ENCODE measurements around the gene SUN3.

- TF ChIP-seq POLR2A (IDR thresholded peaks at IDR 0.05; ENCODE audit: low read depth, low read length) (no peak), POLR2AphosphoS5 (IDR thresholded peaks at IDR 0.05; ENCODE audit: low read depth, low read length) (no peak), TAF1 (IDR thresholded peaks at IDR 0.05; ENCODE audit: low read depth, low read length) (no peak), SPI1 (IDR thresholded peaks at IDR 0.05; ENCODE audit: low read depth, low read length) (no peak)
Observed at GRCh38 chr7:48041653-48041970, 12.7 kb upstream of the SUN3 start.

Data from GM12891 (cell line).